Smooth muscle cell of the brain vasculature (primary cell): ENCODE measurements around the gene KLF17.

Experiments
- DNase-seq: peaks from one replicate; pipeline ENCODE4 v3.0.0-alpha.2; 2012; ENCODE audit warnings: low read depth, low spot score

Gene KLF17

GRCh38 chr1:44152692-44153091, 34.1 kb downstream of the KLF17 start:
- DNase-seq: no peak

GRCh38 chr1:44154049-44154448, 35.4 kb downstream of the KLF17 start:
- no peak for DNase-seq

DNA sequence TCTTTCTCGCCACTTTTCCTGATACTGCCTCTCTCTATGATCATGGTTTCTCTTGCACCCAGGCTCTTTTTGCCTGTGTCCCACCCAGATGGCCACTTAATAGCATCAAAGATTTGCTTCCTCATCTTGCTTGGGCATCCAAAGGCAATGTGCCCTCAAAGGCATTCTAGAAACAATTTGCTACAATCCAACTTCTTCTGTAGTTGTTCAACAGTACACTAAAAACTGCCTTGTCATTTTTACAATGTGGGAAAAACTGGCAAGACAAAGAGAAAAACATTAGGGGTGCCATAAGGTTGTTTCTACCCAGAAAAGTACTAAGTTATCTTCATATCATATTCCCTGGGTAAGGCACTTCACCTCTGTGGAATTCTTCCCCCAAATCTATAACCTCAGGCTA, 39.3 kb downstream of the KLF17 start:
- no peak for DNase-seq

DNA sequence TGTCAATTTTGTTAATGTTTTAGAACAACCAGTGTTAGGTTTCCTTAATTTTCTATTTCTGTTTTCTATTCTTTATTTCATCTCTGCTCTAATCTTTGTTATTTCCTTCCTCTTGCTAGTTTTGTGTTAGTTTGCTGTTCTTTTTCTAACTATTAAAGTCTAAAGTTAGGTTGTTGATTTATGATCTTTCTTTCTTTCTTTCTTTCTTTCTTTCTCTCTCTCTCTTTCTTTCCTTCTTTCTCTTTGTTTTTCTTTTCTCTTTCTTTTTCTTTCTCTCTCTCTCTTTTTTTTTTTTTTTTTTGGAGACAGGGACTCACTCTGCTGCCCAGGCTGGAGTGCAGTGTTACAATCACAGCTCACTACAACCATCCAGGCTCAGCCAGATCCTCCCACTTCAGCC, 40.2 kb downstream of the KLF17 start:
- no peak for DNase-seq

DNA sequence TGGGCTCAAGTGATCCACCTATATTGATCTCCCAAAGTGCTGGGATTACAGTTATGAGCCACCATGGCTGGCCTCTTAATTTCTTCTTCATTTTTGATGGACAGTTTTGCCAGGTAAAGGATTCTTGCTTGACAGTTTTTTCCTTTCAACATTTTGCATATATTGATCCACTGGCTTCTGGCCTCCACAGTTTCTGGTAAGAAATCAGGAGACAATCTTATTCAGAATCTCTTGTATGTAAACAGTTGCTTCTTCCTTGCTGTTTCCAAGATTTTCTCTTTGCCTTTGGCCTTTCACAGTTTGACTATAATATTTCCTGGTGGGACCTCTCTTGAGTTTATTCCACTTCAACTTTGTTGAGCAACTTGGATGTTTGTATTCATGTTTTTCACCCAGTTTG, 42.9 kb downstream of the KLF17 start:
- no peak for DNase-seq

- no peak for DNase-seq
These were observed 50.0 kb downstream of the KLF17 start for GRCh38 chr1:44168520-44169098.

DNA sequence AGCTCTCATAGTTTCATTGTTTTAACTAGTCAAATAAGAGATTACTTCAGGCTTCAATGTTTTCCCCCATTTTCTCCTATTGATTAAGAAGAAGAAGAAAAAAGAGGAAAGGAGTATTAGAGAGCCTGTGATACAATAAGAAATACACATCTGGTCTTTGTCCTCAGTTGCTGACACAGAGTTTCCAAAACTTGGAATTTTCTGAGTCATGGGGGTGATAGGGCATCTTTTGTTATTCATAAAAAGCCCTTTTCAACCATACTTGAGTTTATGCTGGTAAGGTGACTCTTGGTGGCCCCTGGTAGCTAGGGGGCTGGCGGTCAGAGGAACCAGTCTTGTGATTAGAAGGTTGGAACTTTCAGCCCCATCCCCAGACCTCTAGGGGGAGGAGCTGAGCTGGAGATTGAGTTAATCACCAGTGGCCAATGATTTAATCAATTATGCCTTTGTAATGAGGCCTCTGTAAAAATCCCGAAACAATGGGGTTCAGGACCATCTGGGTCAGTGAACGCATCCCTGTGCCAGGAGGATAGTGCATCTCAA, 51.7 kb downstream of the KLF17 start:
- no peak for DNase-seq

DNA sequence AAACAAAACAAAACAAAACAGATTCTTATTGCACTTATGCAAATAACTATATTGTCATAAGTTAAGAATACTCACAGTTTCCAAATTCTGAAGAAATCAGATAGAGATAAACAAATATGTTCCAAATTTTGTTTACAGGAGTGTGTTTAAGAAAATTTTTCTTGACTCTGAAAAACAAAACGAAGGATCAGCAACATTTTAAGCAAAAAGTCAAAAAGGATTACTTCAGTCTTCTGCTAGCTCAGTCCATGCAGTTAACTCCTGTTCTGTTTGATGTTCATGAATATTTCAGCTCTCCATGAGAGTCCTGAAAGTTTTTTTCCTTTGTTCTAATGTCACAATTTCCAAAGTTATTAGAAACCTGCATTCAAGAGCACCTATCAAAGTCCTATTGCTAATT, 56.0 kb downstream of the KLF17 start:
- DNase-seq: no peak
